GM23338 (cell line): ENCODE measurements around the gene MYO5B. TPM values are rescaled to one million over a fixed set of nuclear protein-coding genes. Genes with fewer than 3 reads are reported as not detected.

ENCODE experiments used
- ATAC-seq: fragments of 200-7000 bp; cut with Tn5 transposase; 3 replicates; pipeline ENCODE4 v1.9.1; 2020
- DNase-seq: peaks from one replicate; pipeline ENCODE4 v3.0.0-alpha.2; 2015; ENCODE audit warnings: low spot score
- H2AFZ ChIP-seq: fragments of 200-600 bp; sonication (generic); 2 replicates; pipeline ENCODE4 v1.8.0; 2016; ENCODE audit warnings: antibody characterized with exemption, mild to moderate bottlenecking, moderate library complexity
- H3F3A ChIP-seq: fragments of 200-600 bp; sonication (generic); replicated peaks from 2 replicates; pipeline ENCODE4 v1.8.0; 2017; ENCODE audit warnings: antibody characterized with exemption, mixed run types, low read depth
- H3K27ac ChIP-seq: fragments of 200-600 bp; sonication (generic); 2 replicates; pipeline ENCODE4 v1.6.1; 2016; ENCODE audit warnings: low read depth
- H3K27me3 ChIP-seq: fragments of 200-600 bp; sonication (generic); 2 replicates; pipeline ENCODE4 v1.8.0; 2016; ENCODE audit warnings: mild to moderate bottlenecking, mixed run types, moderate library complexity; ENCODE audit not compliant: insufficient read depth
- H3K36me3 ChIP-seq: fragments of 200-600 bp; sonication (generic); 2 replicates; pipeline ENCODE4 v1.8.0; 2016; ENCODE audit warnings: mild to moderate bottlenecking; ENCODE audit not compliant: insufficient read depth
- H3K4me1 ChIP-seq: fragments of 200-600 bp; sonication (generic); 2 replicates; pipeline ENCODE4 v1.8.0; 2016; ENCODE audit warnings: mild to moderate bottlenecking, moderate library complexity; ENCODE audit not compliant: insufficient read depth
- H3K4me2 ChIP-seq: fragments of 200-600 bp; sonication (generic); 2 replicates; pipeline ENCODE4 v1.7.1; 2017; ENCODE audit warnings: mixed run types
- H3K4me3 ChIP-seq: fragments of 200-600 bp; sonication (generic); 2 replicates; pipeline ENCODE4 v1.6.1; 2016; ENCODE audit warnings: mixed run types
- H3K79me2 ChIP-seq: fragments of 200-600 bp; sonication (generic); replicated peaks from 2 replicates; pipeline ENCODE4 v1.8.0; 2017; ENCODE audit warnings: mild to moderate bottlenecking; ENCODE audit not compliant: insufficient read depth
- H3K9me2 ChIP-seq: fragments of 200-600 bp; sonication (generic); 2 replicates; pipeline ENCODE4 v1.8.0; 2017; ENCODE audit not compliant: insufficient read depth
- H4K20me1 ChIP-seq: fragments of 200-600 bp; sonication (generic); replicated peaks from 2 replicates; pipeline ENCODE4 v1.8.0; 2017; ENCODE audit warnings: mild to moderate bottlenecking; ENCODE audit not compliant: insufficient read depth
- H3K27ac Mint-ChIP-seq: 2 replicates; pipeline ENCODE4 v1.8.0; 2020; ENCODE audit warnings: inconsistent platforms, mild to moderate bottlenecking, moderate library complexity, mixed read lengths
- H3K27me3 Mint-ChIP-seq: 3 replicates; pipeline ENCODE4 v1.8.0; 2022; ENCODE audit warnings: low read depth, mild to moderate bottlenecking, moderate library complexity, mixed read lengths, inconsistent platforms; ENCODE audit not compliant: insufficient read depth, poor library complexity
- H3K36me3 Mint-ChIP-seq: 3 replicates; pipeline ENCODE4 v1.8.0; 2021; ENCODE audit warnings: low read depth, mild to moderate bottlenecking, inconsistent platforms, moderate library complexity, mixed read lengths
- H3K4me1 Mint-ChIP-seq: 3 replicates; pipeline ENCODE4 v1.8.0; 2020; ENCODE audit warnings: mild to moderate bottlenecking, inconsistent platforms, mixed read lengths
- H3K4me3 Mint-ChIP-seq: 3 replicates; pipeline ENCODE4 v1.8.0; 2021; ENCODE audit warnings: moderate library complexity, mild to moderate bottlenecking, inconsistent platforms, mixed read lengths
- H3K9me3 Mint-ChIP-seq: 3 replicates; pipeline ENCODE4 v1.8.0; 2020; ENCODE audit warnings: moderate library complexity, mild to moderate bottlenecking, inconsistent platforms, mixed read lengths
- CREB1 ChIP-seq: fragments of 250-450 bp; sonication (Bioruptor Pico); IDR thresholded peaks from 2 replicates; pipeline ENCODE4 v1.5.0; 2020; ENCODE audit warnings: low read depth, mild to moderate bottlenecking, moderate library complexity
- EZH2 ChIP-seq: fragments of 200-600 bp; sonication (generic); IDR thresholded peaks from one replicate; pipeline ENCODE4 v1.8.0; 2017; ENCODE audit warnings: antibody characterized with exemption, mild to moderate bottlenecking, low read depth; ENCODE audit not compliant: unreplicated experiment
- EZH2phosphoT487 ChIP-seq: fragments of 200-600 bp; sonication (generic); IDR thresholded peaks from one replicate; pipeline ENCODE4 v1.8.1; 2018; ENCODE audit warnings: antibody characterized with exemption; ENCODE audit not compliant: unreplicated experiment
- JUNB ChIP-seq: IDR thresholded peaks from one replicate; pipeline ENCODE4 v1.6.1; 2016; ENCODE audit warnings: antibody characterized with exemption; ENCODE audit not compliant: unreplicated experiment
- NANOG ChIP-seq: IDR thresholded peaks from 2 replicates; pipeline ENCODE4 v1.6.1; 2016; ENCODE audit warnings: antibody characterized with exemption, borderline replicate concordance
- POLR2AphosphoS5 ChIP-seq: IDR thresholded peaks from 2 replicates; pipeline ENCODE4 v1.6.1; 2016; ENCODE audit warnings: antibody characterized with exemption, low read depth
- ZNF114 ChIP-seq: fragments of 250-450 bp; sonication (Bioruptor Pico); IDR thresholded peaks from 2 replicates; pipeline ENCODE4 v1.5.0; 2020; ENCODE audit warnings: mild to moderate bottlenecking, moderate library complexity
- ZNF331 ChIP-seq: fragments of 250-450 bp; sonication (Bioruptor Pico); IDR thresholded peaks from 2 replicates; pipeline ENCODE4 v1.5.0; 2020; ENCODE audit warnings: low read depth, mild to moderate bottlenecking, moderate library complexity
- polyA plus RNA-seq: library from polyadenylated mRNA; unstranded; fragments of >200 nt; fragmentation: Nextera tagmentation; extraction: Ambion mirVana; gene quantifications from 2 replicates; pipeline ENCODE4 v1.2.1, GENCODE V29; 2016
- total RNA-seq: library from RNA; depleted of rRNA; stranded (reverse); fragments of >200 nt; shearing (Covaris generic); gene quantifications from 2 replicates; pipeline ENCODE4 v1.2.3, GENCODE V29; 2014
- TF ChIP-seq, protein P1 (sequence below): fragments of 250-450 bp; sonication (Bioruptor Pico); IDR thresholded peaks from 2 replicates; pipeline ENCODE4 v1.5.0; 2020; ENCODE audit warnings: mild to moderate bottlenecking, moderate library complexity
- TF ChIP-seq, protein P2 (sequence below): IDR thresholded peaks from 2 replicates; pipeline ENCODE4 v1.6.1; 2016; ENCODE audit warnings: antibody characterized with exemption

The MYO5B gene
- total and polyA plus RNA-seq, 2 experiments from 2014 or later: 3.2 to 19.1 TPM

DNA sequence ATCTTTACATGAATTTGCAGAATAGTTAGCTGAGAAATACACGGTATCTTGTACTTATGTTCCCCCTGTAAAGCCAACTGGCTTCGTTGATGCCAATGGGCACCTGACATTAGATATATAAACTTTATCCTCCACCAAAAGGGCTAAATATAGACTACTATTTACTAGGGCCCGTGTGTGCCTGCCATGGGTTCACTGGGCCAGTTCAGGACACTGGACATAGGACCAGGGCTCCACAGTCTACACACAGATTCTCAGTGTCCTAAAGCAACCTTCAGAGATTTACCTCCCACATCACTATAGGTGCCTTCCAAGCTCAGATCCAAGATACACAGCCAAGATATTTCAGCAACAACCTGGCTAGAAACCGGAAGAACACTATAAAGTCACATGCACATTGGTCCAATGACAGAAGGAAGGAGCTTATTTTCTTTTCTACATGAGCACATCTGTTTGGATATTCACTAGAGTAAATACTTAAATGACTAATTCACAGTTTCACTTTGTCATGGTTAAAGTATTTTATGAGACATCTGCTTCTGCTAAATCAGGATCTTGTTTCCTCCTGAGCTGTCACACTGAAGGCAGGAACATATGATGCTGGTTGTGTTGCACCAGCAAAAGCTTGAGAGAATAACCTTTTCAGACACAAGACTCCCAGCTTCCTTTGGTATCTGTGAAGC, 95.1 kb downstream of the MYO5B start (continued):
- TF ChIP-seq EZH2phosphoT487: no peak
- TF ChIP-seq NANOG: no peak
- TF ChIP-seq POLR2AphosphoS5: no peak
- TF ChIP-seq, protein P1, sequence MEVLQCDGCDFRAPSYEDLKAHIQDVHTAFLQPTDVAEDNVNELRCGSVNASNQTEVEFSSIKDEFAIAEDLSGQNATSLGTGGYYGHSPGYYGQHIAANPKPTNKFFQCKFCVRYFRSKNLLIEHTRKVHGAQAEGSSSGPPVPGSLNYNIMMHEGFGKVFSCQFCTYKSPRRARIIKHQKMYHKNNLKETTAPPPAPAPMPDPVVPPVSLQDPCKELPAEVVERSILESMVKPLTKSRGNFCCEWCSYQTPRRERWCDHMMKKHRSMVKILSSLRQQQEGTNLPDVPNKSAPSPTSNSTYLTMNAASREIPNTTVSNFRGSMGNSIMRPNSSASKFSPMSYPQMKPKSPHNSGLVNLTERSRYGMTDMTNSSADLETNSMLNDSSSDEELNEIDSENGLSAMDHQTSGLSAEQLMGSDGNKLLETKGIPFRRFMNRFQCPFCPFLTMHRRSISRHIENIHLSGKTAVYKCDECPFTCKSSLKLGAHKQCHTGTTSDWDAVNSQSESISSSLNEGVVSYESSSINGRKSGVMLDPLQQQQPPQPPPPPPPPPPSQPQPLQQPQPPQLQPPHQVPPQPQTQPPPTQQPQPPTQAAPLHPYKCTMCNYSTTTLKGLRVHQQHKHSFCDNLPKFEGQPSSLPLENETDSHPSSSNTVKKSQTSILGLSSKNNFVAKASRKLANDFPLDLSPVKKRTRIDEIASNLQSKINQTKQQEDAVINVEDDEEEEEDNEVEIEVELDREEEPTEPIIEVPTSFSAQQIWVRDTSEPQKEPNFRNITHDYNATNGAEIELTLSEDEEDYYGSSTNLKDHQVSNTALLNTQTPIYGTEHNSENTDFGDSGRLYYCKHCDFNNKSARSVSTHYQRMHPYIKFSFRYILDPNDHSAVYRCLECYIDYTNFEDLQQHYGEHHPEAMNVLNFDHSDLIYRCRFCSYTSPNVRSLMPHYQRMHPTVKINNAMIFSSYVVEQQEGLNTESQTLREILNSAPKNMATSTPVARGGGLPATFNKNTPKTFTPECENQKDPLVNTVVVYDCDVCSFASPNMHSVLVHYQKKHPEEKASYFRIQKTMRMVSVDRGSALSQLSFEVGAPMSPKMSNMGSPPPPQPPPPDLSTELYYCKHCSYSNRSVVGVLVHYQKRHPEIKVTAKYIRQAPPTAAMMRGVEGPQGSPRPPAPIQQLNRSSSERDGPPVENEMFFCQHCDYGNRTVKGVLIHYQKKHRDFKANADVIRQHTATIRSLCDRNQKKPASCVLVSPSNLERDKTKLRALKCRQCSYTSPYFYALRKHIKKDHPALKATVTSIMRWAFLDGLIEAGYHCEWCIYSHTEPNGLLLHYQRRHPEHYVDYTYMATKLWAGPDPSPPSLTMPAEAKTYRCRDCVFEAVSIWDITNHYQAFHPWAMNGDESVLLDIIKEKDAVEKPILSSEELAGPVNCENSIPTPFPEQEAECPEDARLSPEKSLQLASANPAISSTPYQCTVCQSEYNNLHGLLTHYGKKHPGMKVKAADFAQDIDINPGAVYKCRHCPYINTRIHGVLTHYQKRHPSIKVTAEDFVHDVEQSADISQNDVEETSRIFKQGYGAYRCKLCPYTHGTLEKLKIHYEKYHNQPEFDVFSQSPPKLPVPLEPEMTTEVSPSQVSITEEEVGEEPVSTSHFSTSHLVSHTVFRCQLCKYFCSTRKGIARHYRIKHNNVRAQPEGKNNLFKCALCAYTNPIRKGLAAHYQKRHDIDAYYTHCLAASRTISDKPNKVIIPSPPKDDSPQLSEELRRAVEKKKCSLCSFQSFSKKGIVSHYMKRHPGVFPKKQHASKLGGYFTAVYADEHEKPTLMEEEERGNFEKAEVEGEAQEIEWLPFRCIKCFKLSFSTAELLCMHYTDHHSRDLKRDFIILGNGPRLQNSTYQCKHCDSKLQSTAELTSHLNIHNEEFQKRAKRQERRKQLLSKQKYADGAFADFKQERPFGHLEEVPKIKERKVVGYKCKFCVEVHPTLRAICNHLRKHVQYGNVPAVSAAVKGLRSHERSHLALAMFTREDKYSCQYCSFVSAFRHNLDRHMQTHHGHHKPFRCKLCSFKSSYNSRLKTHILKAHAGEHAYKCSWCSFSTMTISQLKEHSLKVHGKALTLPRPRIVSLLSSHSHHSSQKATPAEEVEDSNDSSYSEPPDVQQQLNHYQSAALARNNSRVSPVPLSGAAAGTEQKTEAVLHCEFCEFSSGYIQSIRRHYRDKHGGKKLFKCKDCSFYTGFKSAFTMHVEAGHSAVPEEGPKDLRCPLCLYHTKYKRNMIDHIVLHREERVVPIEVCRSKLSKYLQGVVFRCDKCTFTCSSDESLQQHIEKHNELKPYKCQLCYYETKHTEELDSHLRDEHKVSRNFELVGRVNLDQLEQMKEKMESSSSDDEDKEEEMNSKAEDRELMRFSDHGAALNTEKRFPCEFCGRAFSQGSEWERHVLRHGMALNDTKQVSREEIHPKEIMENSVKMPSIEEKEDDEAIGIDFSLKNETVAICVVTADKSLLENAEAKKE (CRISPR knock-in tag): no peak

DNA sequence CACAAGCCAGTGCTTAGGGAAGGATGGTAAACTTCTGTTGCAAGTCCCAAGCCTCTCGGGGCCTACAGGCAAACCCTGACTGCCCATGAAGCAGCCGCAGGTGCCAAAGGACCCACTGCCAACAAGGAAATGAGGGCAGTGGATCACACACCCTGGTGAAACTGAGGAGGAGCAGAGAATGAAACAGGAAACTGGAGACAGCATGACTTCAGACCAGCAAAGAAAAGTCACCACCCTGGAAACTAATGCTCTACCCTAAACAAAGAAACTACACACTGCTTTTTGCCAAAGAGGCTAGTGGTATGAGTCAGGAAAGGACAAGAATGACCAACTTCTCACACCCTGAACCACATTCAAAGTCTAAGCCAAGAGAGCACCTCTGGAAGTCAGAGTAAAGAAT, 97.2 kb downstream of the MYO5B start:
- H3K9me3 Mint-ChIP-seq: no peaks in the 10 kb centered on the region
- no peak for ATAC-seq
- no peak for TF ChIP-seq ZNF331 (CRISPR knock-in tag)
- TF ChIP-seq NANOG: no peak
- TF ChIP-seq EZH2phosphoT487: no peak
- TF ChIP-seq EZH2: no peak
- no peak for TF ChIP-seq JUNB
- TF ChIP-seq CREB1: no peak
- TF ChIP-seq, protein P2, sequence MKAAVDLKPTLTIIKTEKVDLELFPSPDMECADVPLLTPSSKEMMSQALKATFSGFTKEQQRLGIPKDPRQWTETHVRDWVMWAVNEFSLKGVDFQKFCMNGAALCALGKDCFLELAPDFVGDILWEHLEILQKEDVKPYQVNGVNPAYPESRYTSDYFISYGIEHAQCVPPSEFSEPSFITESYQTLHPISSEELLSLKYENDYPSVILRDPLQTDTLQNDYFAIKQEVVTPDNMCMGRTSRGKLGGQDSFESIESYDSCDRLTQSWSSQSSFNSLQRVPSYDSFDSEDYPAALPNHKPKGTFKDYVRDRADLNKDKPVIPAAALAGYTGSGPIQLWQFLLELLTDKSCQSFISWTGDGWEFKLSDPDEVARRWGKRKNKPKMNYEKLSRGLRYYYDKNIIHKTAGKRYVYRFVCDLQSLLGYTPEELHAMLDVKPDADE: no peak
- no peak for TF ChIP-seq ZNF114

More for the DNA sequence above, 97.2 kb downstream of the MYO5B start:
- no peak overlapping the region for H2AFZ ChIP-seq
- Mint-ChIP-seq H3K36me3 (no peaks in the 10 kb centered on the region), H3K27ac (no peak overlapping the region), H3K4me3 (no peak overlapping the region), H3K27me3 (no peaks in the 10 kb centered on the region), H3K4me1 (peaks cover 14% of the 10 kb centered on the region)
- no peak overlapping the region for H3K4me3 ChIP-seq
- no peak for DNase-seq
- H3K79me2 ChIP-seq: no peaks in the 10 kb centered on the region
- no peak overlapping the region for H3K27ac ChIP-seq
- H3K9me2 ChIP-seq: peaks cover 23% of the 10 kb centered on the region
- H3K4me2 ChIP-seq: no peak overlapping the region
- H3K4me1 ChIP-seq: peaks cover 8% of the 10 kb centered on the region
- no peaks in the 10 kb centered on the region for H3F3A ChIP-seq
- no peaks in the 10 kb centered on the region for H3K36me3 ChIP-seq
- H4K20me1 ChIP-seq: no peaks in the 10 kb centered on the region
- H3K27me3 ChIP-seq: no peaks in the 10 kb centered on the region
